ENCODE results near the gene GALR1.

The GALR1 gene

DNA sequence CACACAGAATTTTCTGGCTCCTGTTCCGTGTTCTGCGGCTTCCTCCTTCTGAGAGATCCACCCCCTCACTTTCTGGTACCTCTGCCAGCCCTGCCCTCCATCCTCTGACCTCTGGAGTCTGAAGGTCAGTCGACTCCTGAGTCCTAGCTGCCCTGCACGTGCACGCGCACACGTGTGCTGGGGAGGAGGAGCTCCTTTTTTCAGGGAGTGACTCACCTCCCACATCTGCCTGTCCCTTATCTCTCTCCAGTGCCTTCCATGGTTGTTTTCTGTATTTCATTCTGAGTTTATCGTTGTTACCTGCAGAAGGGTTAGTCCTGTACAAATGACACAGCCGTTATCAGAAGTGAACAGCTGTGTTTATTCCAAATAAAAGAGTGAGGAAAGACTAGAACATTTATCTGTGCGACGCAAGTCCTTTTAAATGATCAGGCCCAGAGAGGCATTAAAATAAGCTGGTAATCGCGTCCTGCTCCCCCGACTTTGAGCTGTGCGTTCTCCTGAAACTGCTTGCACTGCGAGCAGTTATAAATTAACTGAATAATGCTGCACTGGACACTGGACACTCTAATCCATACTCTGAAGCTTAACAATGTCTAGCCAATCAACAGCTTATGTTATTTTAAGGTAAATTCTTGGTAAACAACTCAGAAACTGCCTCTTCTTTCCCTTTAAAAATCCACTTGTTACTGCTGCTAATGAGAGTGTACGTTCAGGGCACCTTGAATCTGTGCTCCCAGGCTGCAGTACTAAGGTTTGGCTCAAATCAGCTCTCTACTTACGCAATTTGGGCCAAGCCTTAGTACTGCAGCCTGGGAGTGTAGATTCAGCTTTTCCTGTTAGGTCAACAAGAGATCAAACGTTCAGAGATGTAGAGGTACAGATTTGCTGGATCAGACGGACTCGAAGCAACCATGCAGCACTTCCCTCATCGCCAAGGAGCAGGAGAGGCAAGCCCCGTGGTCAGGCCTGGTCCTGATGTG lies 72.5 kb downstream of the GALR1 start:
- no peak for DNase-seq

DNA sequence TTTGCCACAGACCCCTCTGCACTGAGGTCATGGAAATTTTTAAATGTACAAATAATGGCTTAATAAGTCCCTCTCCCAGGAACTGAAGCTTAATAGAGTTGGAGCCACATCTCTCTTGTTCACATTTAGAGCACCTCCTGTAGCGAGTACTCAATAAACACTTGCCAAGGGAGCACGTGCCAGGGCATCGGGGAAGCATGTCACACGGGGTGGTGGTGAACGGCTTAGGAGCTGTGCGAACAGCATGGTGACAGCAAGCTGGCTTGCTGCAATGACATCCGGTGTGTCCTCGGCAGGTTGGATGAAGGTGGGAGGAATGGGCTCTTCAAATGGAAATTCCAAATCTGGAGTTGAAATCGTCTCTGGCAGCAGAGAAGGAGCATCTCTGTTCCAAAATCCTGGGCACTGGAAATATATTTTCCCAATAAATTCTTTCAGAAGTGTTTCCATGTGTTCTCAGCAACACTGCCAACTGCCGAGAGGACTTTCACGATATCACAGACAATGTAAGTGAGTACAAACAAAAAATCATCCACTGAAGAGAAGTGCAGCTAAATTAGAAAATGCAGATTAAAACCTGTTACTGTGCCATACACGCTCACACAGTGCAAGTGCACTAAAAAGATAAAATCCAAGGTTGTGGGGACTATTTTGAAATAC lies 74.1 kb downstream of the GALR1 start:
- no peak for DNase-seq
